H1 (cell line): ENCODE results near the gene PLGRKT.

Experiments used
- POLR2A ChIP-seq, 2 experiments: IDR thresholded peaks; 1 replicate in 1 of 2; 2 replicates in 1 of 2; pipeline ENCODE4 v1.6.1; 2011; ENCODE audit warnings: low read depth in 2 of 2, low read length in 2 of 2, mild to moderate bottlenecking in 2 of 2; ENCODE audit errors: control extremely low read depth in 1 of 2
- RFX5 ChIP-seq: IDR thresholded peaks from 2 replicates; pipeline ENCODE4 v1.6.1; 2011; ENCODE audit warnings: low read depth, low read length, improper control_type of control experiment, borderline replicate concordance

DNA sequence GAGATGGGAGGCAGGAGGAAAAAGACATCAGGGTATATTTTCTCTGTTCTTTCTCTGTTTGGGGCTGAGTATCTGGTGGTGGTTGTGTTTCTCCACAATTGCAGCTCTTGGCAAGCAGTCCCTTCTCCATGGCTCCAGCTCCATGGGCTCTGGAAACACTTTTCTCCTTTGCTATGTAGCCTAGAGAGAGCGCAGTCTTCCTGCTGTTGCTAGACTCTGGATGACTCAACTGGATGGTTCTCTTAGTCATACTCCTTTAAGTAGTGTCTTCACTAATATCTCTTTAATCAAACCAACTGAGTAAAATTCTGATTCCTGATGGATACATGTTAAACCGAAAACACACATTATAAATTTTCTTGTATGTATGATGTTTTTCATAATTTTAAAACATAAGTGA lies 3.3 kb upstream of the PLGRKT start:
- TF ChIP-seq POLR2A (IDR thresholded peaks at IDR 0.05; ENCODE audit: control extremely low read depth in 1 of 2, low read depth in 2 of 2, low read length in 2 of 2) (no peak), RFX5 (no peak)
